NCI-H1417 treated with DMSO at 0.1 percent for 48 hours (cell line): ENCODE results near the gene FAM181A.

ENCODE experiments used
- DNase-seq: peaks from one replicate; lab custom pipeline; 2025; lab: John Stamatoyannopoulos, UW

FAM181A gene

DNA sequence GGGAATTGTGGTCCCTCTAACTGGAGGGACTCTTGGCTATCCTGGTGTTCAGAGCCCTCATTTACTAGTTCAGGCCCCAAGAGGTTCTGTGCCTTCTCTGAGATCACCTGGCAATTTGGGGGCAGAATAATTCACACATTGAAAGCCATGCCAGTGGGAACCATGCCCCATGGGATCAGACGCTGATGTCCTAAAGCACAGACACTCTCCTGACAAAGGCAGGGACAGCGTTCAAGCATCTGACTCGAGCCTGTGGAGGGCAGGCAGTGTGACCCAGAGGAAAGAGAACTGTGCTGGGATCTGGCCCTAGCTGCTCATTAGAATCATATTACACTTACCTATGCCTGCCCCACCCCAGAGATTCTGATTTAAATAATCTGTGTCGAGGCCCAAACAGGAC, 51.6 kb downstream of the FAM181A start:
- DNase-seq: no peak
